AG09309 (cell line): ENCODE measurements around the gene PFDN2.

ENCODE experiments used
- DNase-seq: peaks from one replicate; pipeline ENCODE4 v3.0.0-alpha.2; 2010; ENCODE audit warnings: low read depth
- H3K4me3 ChIP-seq: 2 replicates; pipeline ENCODE4 v1.5.1; 2011; ENCODE audit warnings: mild to moderate bottlenecking, low read depth, low read length, moderate library complexity; ENCODE audit not compliant: control insufficient read depth
- CTCF ChIP-seq: IDR thresholded peaks from 2 replicates; pipeline ENCODE4 v1.5.1; 2011; ENCODE audit warnings: mild to moderate bottlenecking, low read depth, low read length, inconsistent platforms; ENCODE audit not compliant: insufficient read depth, control insufficient read depth; ENCODE audit errors: missing control alignments

Gene PFDN2

GRCh38 chr1:161054805-161055204 is 63.0 kb downstream of the PFDN2 start:
- TF ChIP-seq CTCF, result no peak
- H3K4me3 ChIP-seq, result no peak overlapping the region
- DNase-seq, result no peak

- TF ChIP-seq CTCF, result no peak
- no peak overlapping the region for H3K4me3 ChIP-seq
Observed at GRCh38 chr1:161054232-161054631, 63.6 kb downstream of the PFDN2 start.

DNA sequence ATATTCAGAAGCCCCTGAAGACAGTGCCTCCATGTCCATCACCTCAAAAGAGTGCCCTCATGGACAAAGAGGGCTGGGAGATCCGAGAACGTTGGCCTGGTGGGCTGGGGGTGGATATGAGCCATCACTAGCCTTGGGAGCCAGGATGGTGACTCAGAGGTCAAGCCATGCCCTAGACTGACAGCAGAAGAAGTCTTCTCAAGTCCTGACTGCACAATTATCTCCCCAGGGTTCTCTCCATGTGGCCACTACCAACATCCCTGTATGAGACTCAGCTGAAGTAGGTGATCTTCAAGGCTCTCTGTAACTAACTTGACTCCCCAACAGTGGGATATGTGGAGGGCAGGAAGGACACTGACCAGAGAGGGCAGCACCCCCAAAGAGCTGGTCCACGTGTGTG is 64.9 kb downstream of the PFDN2 start:
- TF ChIP-seq CTCF, result no peak

More at GRCh38 chr1:161054232-161054631, 63.6 kb downstream of the PFDN2 start:
- DNase-seq, result no peak

DNA sequence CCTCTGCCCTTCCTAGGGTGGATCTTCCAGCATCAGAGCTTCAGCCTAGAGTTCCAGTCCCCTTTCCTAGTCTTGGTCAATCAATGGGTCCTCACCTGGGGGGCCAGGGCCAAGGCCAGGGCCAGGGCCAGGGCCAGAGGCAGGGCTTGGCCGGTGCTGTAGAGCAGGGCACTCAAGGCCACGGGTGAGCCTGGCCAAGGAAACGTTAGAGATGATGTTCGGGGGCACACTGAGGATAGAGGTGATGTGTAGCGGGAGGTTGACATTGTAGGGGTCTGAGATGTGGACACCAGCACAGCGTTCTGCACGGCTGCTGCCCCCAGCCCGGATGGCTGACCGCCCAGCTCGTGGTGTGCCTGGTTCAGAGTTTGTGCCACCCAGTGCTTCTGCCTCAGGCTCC is 66.6 kb downstream of the PFDN2 start:
- H3K4me3 ChIP-seq, result no peak overlapping the region
- DNase-seq, result no peak
- TF ChIP-seq CTCF, result no peak

More for the DNA sequence above, 64.9 kb downstream of the PFDN2 start:
- no peak overlapping the region for H3K4me3 ChIP-seq
- no peak for DNase-seq
